ENCODE data around the gene SLC25A13. TPM values are rescaled to one million over a fixed set of nuclear protein-coding genes. Genes with fewer than 3 reads are reported as not detected.

Gene SLC25A13
- total and polyA plus RNA-seq, 2 of the 13 experiments (the other 11 are each of a cell fraction or from before 2014, with no cell fraction given): 36.2 to 84.9 TPM

- H3K79me2 ChIP-seq (ENCODE audit: insufficient read depth, low read length): peaks cover 16% of the 10 kb centered on the region
- H3K27me3 ChIP-seq (ENCODE audit: control insufficient read depth in 1 of 2, insufficient read depth in 2 of 2, low read length in 2 of 2): no peaks in the 10 kb centered on the region
- CTCF ChIA-PET (ENCODE audit: low intra/inter-chr PET ratio, low total read pairs): no interaction called here
- no peak overlapping the region for H2AFZ ChIP-seq (ENCODE audit: low read length)
- no peak for ATAC-seq
- DNase-seq (ENCODE audit: low spot score): no peak
- H3K9ac ChIP-seq (ENCODE audit: insufficient read depth, low read depth, low read length): no peak overlapping the region
- no peak overlapping the region for H3K27ac ChIP-seq (ENCODE audit: extremely low read length, insufficient read depth, low read length)
- H3K9me3 ChIP-seq (ENCODE audit: low read length): no peaks in the 10 kb centered on the region
- peaks cover 9 to 33% of the 10 kb centered on the region in 2 experiments; a peak in 4 of 5 replicates for H3K36me3 ChIP-seq (replicated peaks in 1 of 2; ENCODE audit: control insufficient read depth in 1 of 2, insufficient read depth in 2 of 2, low read length in 2 of 2)
- no peak for FAIRE-seq
- no peak overlapping the region for H3K4me2 ChIP-seq (ENCODE audit: low read depth, low read length)
- intact Hi-C loops (cut with micrococcal nuclease; ENCODE audit: unreplicated experiment): loop anchor here (10.0 kb wide), 1 partner anchor 180 kb away; no protein-coding TSS in a partner anchor
- H3K4me3 ChIP-seq (replicated peaks in 1 of 3; ENCODE audit: insufficient read depth in 1 of 3, low read depth in 2 of 3, low read length in 3 of 3): no peak overlapping the region
- BruUV-seq (replicated peaks): no TSS peak
- POLR2A ChIA-PET: no interaction called here
- TF ChIP-seq ARNT2 (CRISPR knock-in tag; IDR thresholded peaks at IDR 0.05; ENCODE audit: low read depth) (no peak), JUN (CRISPR knock-in tag; IDR thresholded peaks at IDR 0.05) (no peak), ZBTB44 (CRISPR knock-in tag; IDR thresholded peaks at IDR 0.05) (no peak), ATF3 (CRISPR knock-in tag; IDR thresholded peaks at IDR 0.05) (no peak), ZNF883 (CRISPR knock-in tag; IDR thresholded peaks at IDR 0.05; ENCODE audit: not compliant biosample characterization) (no peak), ZSCAN31 (CRISPR knock-in tag; IDR thresholded peaks at IDR 0.05; ENCODE audit: low read depth) (no peak), FOXA1 (IDR thresholded peaks at IDR 0.05) (no peak), FOXA1 (CRISPR knock-in tag; IDR thresholded peaks at IDR 0.05) (no peak), TMF1 (CRISPR knock-in tag; IDR thresholded peaks at IDR 0.05; ENCODE audit: low read depth) (no peak), ESRRA (CRISPR knock-in tag; IDR thresholded peaks at IDR 0.05; ENCODE audit: low read depth) (no peak), HMGA1 (CRISPR knock-in tag; conservative IDR thresholded peaks at IDR 0.05) (no peak), MBNL3 (CRISPR knock-in tag; conservative IDR thresholded peaks at IDR 0.05) (no peak), HNRNPH1 (optimal IDR thresholded peaks at IDR 0.05; ENCODE audit: low read depth, low read length) (no peak), ZNF343 (CRISPR knock-in tag; IDR thresholded peaks at IDR 0.05) (no peak)
- TF ChIP-seq, protein P1, sequence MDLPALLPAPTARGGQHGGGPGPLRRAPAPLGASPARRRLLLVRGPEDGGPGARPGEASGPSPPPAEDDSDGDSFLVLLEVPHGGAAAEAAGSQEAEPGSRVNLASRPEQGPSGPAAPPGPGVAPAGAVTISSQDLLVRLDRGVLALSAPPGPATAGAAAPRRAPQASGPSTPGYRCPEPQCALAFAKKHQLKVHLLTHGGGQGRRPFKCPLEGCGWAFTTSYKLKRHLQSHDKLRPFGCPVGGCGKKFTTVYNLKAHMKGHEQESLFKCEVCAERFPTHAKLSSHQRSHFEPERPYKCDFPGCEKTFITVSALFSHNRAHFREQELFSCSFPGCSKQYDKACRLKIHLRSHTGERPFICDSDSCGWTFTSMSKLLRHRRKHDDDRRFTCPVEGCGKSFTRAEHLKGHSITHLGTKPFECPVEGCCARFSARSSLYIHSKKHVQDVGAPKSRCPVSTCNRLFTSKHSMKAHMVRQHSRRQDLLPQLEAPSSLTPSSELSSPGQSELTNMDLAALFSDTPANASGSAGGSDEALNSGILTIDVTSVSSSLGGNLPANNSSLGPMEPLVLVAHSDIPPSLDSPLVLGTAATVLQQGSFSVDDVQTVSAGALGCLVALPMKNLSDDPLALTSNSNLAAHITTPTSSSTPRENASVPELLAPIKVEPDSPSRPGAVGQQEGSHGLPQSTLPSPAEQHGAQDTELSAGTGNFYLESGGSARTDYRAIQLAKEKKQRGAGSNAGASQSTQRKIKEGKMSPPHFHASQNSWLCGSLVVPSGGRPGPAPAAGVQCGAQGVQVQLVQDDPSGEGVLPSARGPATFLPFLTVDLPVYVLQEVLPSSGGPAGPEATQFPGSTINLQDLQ (CRISPR knock-in tag; IDR thresholded peaks at IDR 0.05): no peak
- 74% methylated on average over 2 of the region's 2 CpGs for WGBS (ENCODE audit: low lambda C conversion rate)
- peaks cover 8% of the 10 kb centered on the region; the same call in 1 of the 2 replicates for H3K4me1 ChIP-seq (ENCODE audit: insufficient read depth, low read length)
- in situ Hi-C loops (cut with HindIII; ENCODE audit: extremely low pct_ligation_motif_present, low pct_unique_long_range_greater_than_20kb): no loop called here
- H4K20me1 ChIP-seq (ENCODE audit: insufficient read depth, low read length): no peaks in the 10 kb centered on the region; the same call in 1 of the 2 replicates
Observed at GRCh38 chr7:96235281-96235680, 86.6 kb downstream of the SLC25A13 start.
